NCI-H1092 (cell line): ENCODE data around the gene AP1S2.

ENCODE experiments used
- DNase-seq: peaks from one replicate; lab custom pipeline; 2025; lab: John Stamatoyannopoulos, UW

The AP1S2 gene

GRCh38 chrX:15812192-15812938 lies 42.2 kb downstream of the AP1S2 start:
- DNase-seq, result no peak

- DNase-seq, result no peak
These were observed 46.4 kb downstream of the AP1S2 start for GRCh38 chrX:15808254-15808653.

GRCh38 chrX:15804563-15804962 lies 50.0 kb downstream of the AP1S2 start:
- DNase-seq, result no peak

GRCh38 chrX:15797707-15798106 lies 56.9 kb downstream of the AP1S2 start:
- no peak for DNase-seq

GRCh38 chrX:15790769-15791290 lies 63.8 kb downstream of the AP1S2 start:
- no peak for DNase-seq

GRCh38 chrX:15789979-15790768 lies 64.4 kb downstream of the AP1S2 start, which contains the start of gene ZRSR2:
ZRSR2 (plus strand) TSS chrX:15790484; CDS start chrX:15790496, 12 bp downstream.
- DNase-seq, result peak; percentile 87

GRCh38 chrX:15786915-15787314 lies 67.7 kb downstream of the AP1S2 start:
- DNase-seq, result no peak

GRCh38 chrX:15785176-15785750 lies 69.3 kb downstream of the AP1S2 start:
- no peak for DNase-seq

GRCh38 chrX:15781961-15782699 lies 72.5 kb downstream of the AP1S2 start:
- DNase-seq, result no peak
